PC-9 (cell line): ENCODE data around the gene TLR1. TPM values are rescaled to one million over a fixed set of nuclear protein-coding genes. Genes with fewer than 3 reads are reported as not detected.
"Not testable (repeated sequence)": the region's sequence is repeated elsewhere in the genome, so short reads cannot be mapped to it uniquely, and the experiment has no call there.

Experiments used
- BruUV-seq: library from RNA; stranded (reverse); fragments of 400-500 nt; replicated peaks from 2 replicates; lab custom pipeline; 2021; lab: Mats Ljungman, UMichigan
- CTCF ChIA-PET: fragments of 300-600 bp; sonication (Branson Sonifier 250); formaldehyde crosslinking; loops from one replicate; lab custom pipeline; 2022; ENCODE audit warnings: antibody characterized with exemption; lab: Charles Lee
- POLR2A ChIA-PET: fragments of 300-600 bp; sonication (Branson Sonifier 250); formaldehyde crosslinking; loops from one replicate; lab custom pipeline; 2022; ENCODE audit warnings: antibody characterized with exemption; ENCODE audit not compliant: unreplicated experiment; lab: Charles Lee
- DNase-seq, 2 experiments: peaks; one replicate each; pipeline versions ENCODE4 v3.0.0 to v3.0.0-alpha.2; 2015 to 2022; ENCODE audit warnings: mixed read lengths in 1 of 2
- H2AFZ ChIP-seq: fragments of 200-600 bp; sonication (generic); 2 replicates; pipeline ENCODE4 v1.8.1; 2017; ENCODE audit warnings: antibody characterized with exemption
- H3F3A ChIP-seq: fragments of 200-600 bp; sonication (generic); 2 replicates; pipeline ENCODE4 v1.8.1; 2017; ENCODE audit warnings: antibody characterized with exemption, mild to moderate bottlenecking, low read depth; ENCODE audit not compliant: insufficient read depth
- H3K27ac ChIP-seq: fragments of 200-600 bp; sonication (generic); 2 replicates; pipeline ENCODE4 v1.6.1; 2016; ENCODE audit warnings: mixed run types
- H3K27me3 ChIP-seq: fragments of 200-600 bp; sonication (generic); 2 replicates; pipeline ENCODE4 v1.6.1; 2016; ENCODE audit warnings: low read depth, mixed run types; ENCODE audit not compliant: insufficient read depth
- H3K36me3 ChIP-seq: fragments of 200-600 bp; sonication (generic); 2 replicates; pipeline ENCODE4 v1.6.1; 2016; ENCODE audit warnings: low read depth, mixed run types
- H3K4me1 ChIP-seq: fragments of 200-600 bp; sonication (generic); replicated peaks from 2 replicates; pipeline ENCODE4 v1.6.1; 2016; ENCODE audit warnings: mixed run types; ENCODE audit not compliant: insufficient read depth
- H3K4me2 ChIP-seq: fragments of 200-600 bp; sonication (generic); 2 replicates; pipeline ENCODE4 v1.6.1; 2017; ENCODE audit warnings: mixed run types
- H3K4me3 ChIP-seq: fragments of 200-600 bp; sonication (generic); 2 replicates; pipeline ENCODE4 v1.6.1; 2016; ENCODE audit warnings: mixed run types
- H3K79me2 ChIP-seq: fragments of 200-600 bp; sonication (generic); 2 replicates; pipeline ENCODE4 v1.6.1; 2017; ENCODE audit warnings: low read depth, mixed run types
- H3K9me2 ChIP-seq: fragments of 200-600 bp; sonication (generic); 2 replicates; pipeline ENCODE4 v1.8.1; 2017; ENCODE audit warnings: mild to moderate bottlenecking; ENCODE audit not compliant: insufficient read depth
- H3K9me3 ChIP-seq: fragments of 200-600 bp; sonication (generic); 2 replicates; pipeline ENCODE4 v1.8.1; 2016; ENCODE audit warnings: low read depth; ENCODE audit not compliant: insufficient read depth
- H4K20me1 ChIP-seq: fragments of 200-600 bp; sonication (generic); 2 replicates; pipeline ENCODE4 v1.8.1; 2017; ENCODE audit not compliant: insufficient read depth
- EZH2 ChIP-seq: fragments of 200-600 bp; sonication (generic); IDR thresholded peaks from 2 replicates; pipeline ENCODE4 v1.8.0; 2017; ENCODE audit warnings: antibody characterized with exemption, low read depth
- intact Hi-C: fragments of 100-400 bp; cut with micrococcal nuclease; formaldehyde crosslinking; loops from one replicate; pipeline ENCODE4 v1.10.0; 2022; ENCODE audit not compliant: unreplicated experiment
- total RNA-seq: library from RNA; stranded (reverse); gene quantifications from 2 replicates; pipeline ENCODE4 v1.2.3, GENCODE V29; 2021
- TF ChIP-seq, protein P1 (sequence below): fragments of 200-600 bp; sonication (generic); conservative IDR thresholded peaks from 2 replicates; pipeline ENCODE4 v1.6.1; 2017; ENCODE audit warnings: mixed run types, antibody characterized with exemption, mild to moderate bottlenecking, moderate library complexity

Gene TLR1
- total RNA-seq, 1 experiment from 2014 or later, result 3.9 TPM

- no peak overlapping the region for H3K27ac ChIP-seq
- ChIA-PET POLR2A (no interaction called here), CTCF (no interaction called here)
- DNase-seq, result no peak
- intact Hi-C loops, result no loop called here
- H4K20me1 ChIP-seq, result no peaks in the 10 kb centered on the region
- H3K4me2 ChIP-seq, result no peak overlapping the region
- H3F3A ChIP-seq, result no peaks in the 10 kb centered on the region
- no peaks in the 10 kb centered on the region for H3K36me3 ChIP-seq
- H3K4me1 ChIP-seq, result no peaks in the 10 kb centered on the region
- no peaks in the 10 kb centered on the region for H3K9me3 ChIP-seq
- H2AFZ ChIP-seq, result no peak overlapping the region
- no peak overlapping the region for H3K4me3 ChIP-seq
- BruUV-seq, result no TSS peak
- no peaks in the 10 kb centered on the region for H3K9me2 ChIP-seq
- H3K27me3 ChIP-seq, result no peaks in the 10 kb centered on the region
- H3K79me2 ChIP-seq, result no peaks in the 10 kb centered on the region
- TF ChIP-seq, protein P1, sequence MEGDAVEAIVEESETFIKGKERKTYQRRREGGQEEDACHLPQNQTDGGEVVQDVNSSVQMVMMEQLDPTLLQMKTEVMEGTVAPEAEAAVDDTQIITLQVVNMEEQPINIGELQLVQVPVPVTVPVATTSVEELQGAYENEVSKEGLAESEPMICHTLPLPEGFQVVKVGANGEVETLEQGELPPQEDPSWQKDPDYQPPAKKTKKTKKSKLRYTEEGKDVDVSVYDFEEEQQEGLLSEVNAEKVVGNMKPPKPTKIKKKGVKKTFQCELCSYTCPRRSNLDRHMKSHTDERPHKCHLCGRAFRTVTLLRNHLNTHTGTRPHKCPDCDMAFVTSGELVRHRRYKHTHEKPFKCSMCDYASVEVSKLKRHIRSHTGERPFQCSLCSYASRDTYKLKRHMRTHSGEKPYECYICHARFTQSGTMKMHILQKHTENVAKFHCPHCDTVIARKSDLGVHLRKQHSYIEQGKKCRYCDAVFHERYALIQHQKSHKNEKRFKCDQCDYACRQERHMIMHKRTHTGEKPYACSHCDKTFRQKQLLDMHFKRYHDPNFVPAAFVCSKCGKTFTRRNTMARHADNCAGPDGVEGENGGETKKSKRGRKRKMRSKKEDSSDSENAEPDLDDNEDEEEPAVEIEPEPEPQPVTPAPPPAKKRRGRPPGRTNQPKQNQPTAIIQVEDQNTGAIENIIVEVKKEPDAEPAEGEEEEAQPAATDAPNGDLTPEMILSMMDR, result no peak
- TF ChIP-seq EZH2, result no peak
Observed at GRCh38 chr4:38774181-38774955, 30.2 kb downstream of the TLR1 start.

DNA sequence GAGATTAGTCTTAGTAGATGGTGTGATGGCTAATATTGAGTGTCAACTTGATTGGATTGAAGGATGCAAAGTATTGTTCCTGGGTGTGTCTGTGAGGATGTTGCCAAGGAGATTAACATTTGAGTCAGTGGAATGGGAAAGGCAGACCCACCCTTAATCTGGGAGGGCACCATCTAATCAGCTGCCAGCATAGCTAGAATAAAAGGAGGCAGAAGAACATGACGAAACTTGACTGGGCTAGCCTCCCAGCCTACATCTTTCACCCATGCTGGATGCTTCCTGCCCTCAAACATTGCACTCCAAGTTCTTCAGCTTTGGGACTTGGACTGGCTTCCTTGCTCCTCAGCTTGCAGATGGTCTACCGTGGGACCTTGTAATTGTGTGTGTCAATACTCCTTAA is 34.3 kb downstream of the TLR1 start:
- H3K9me3 ChIP-seq, H3K4me1 ChIP-seq, CTCF ChIA-PET, H2AFZ ChIP-seq, H4K20me1 ChIP-seq, H3K9me2 ChIP-seq, H3K36me3 ChIP-seq, H3K27me3 ChIP-seq, H3K4me3 ChIP-seq, intact Hi-C loops, POLR2A ChIA-PET, H3K79me2 ChIP-seq, H3F3A ChIP-seq, DNase-seq, H3K27ac ChIP-seq, BruUV-seq, H3K4me2 ChIP-seq: not testable (repeated sequence)

GRCh38 chr4:38769857-38770256 is 34.7 kb downstream of the TLR1 start:
- no peak for DNase-seq
- Histone ChIP-seq H3K36me3 (no peaks in the 10 kb centered on the region), H3K79me2 (no peaks in the 10 kb centered on the region), H2AFZ (no peak overlapping the region), H3K4me2 (no peak overlapping the region), H3K4me3 (no peak overlapping the region), H3K27ac (no peak overlapping the region), H3K4me1 (no peaks in the 10 kb centered on the region), H4K20me1 (no peaks in the 10 kb centered on the region), H3K27me3 (no peaks in the 10 kb centered on the region), H3K9me3 (no peaks in the 10 kb centered on the region), H3K9me2 (no peaks in the 10 kb centered on the region), H3F3A (no peaks in the 10 kb centered on the region)
- TF ChIP-seq, protein P1, result no peak
- TF ChIP-seq EZH2, result no peak
- POLR2A ChIA-PET, result no interaction called here
- CTCF ChIA-PET, result interaction anchor here (0.5 kb wide), 1 partner anchor 14 kb away, joined by 6 read pairs; no protein-coding TSS in a partner anchor
- BruUV-seq, result no TSS peak
- intact Hi-C loops, result no loop called here
